Measurements from ENCODE around the gene MERTK. TPM values are rescaled to one million over a fixed set of nuclear protein-coding genes. Genes with fewer than 3 reads are reported as not detected.

Gene MERTK
- total and polyA plus RNA-seq, 8 donors, result 2.8 to 13.9 (median 5.4) TPM

GRCh38 chr2:112026509-112026908, 128.1 kb downstream of the MERTK start:
- no peaks in the 10 kb centered on the region for H3K9me3 ChIP-seq
- no peak for FAIRE-seq
- ATAC-seq, result no peak
- H3K4me3 ChIP-seq, result no peak overlapping the region
- WGBS, 2 donors, result 74 to 80% methylated on average over 8 of the region's 8 CpGs
- TF ChIP-seq CTCF (IDR thresholded peaks at IDR 0.05), result no peak
- intact Hi-C loops (cut with DNase I), result loop anchor here in 1 of 3 donors (10.0 kb wide), 1 partner anchor 62 kb away; no protein-coding TSS in a partner anchor
- no peaks in the 10 kb centered on the region for H3K27me3 ChIP-seq
- DNase-seq, result no peak
- H3K27ac ChIP-seq, result no peak overlapping the region
- no peaks in the 10 kb centered on the region for H3K4me1 ChIP-seq
- peaks cover 0 to 4% (median 0%) of the 10 kb centered on the region in 3 donors for H3K36me3 ChIP-seq

- no peak for TF ChIP-seq CTCF (IDR thresholded peaks at IDR 0.05)
- Histone ChIP-seq H3K36me3 (no peaks in the 10 kb centered on the region), H3K27me3 (no peaks in the 10 kb centered on the region), H3K4me1 (peaks cover 0 to 8% (median under 1%) of the 10 kb centered on the region in 3 donors), H3K4me3 (no peak overlapping the region), H3K9me3 (no peaks in the 10 kb centered on the region), H3K27ac (no peak overlapping the region)
- 88 to 92% methylated on average over 3 of the region's 3 CpGs for WGBS, 2 donors
- ATAC-seq, result no peak
- no peak for DNase-seq
- no peak for FAIRE-seq
- intact Hi-C loops (cut with DNase I), result loop anchor here in 1 of 3 donors (10.0 kb wide), 1 partner anchor 63 kb away; no protein-coding TSS in a partner anchor
Measured at GRCh38 chr2:112027767-112028166, 129.4 kb downstream of the MERTK start.

GRCh38 chr2:112029164-112029563, 130.8 kb downstream of the MERTK start:
- Histone ChIP-seq H3K27ac (no peak overlapping the region), H3K4me3 (no peak overlapping the region), H3K4me1 (peaks cover 0 to 11% (median 7%) of the 10 kb centered on the region in 3 donors), H3K27me3 (no peaks in the 10 kb centered on the region), H3K9me3 (no peaks in the 10 kb centered on the region), H3K36me3 (no peaks in the 10 kb centered on the region)
- DNase-seq, result no peak
- intact Hi-C loops (cut with DNase I), result loop anchor here in 1 of 3 donors (10.0 kb wide), 1 partner anchor 64 kb away; no protein-coding TSS in a partner anchor
- WGBS, 2 donors, result 62% methylated on average over 2 of the region's 2 CpGs
- no peak for TF ChIP-seq CTCF (IDR thresholded peaks at IDR 0.05)
- FAIRE-seq, result no peak
- no peak for ATAC-seq

GRCh38 chr2:112031473-112032223, 133.2 kb downstream of the MERTK start:
- Histone ChIP-seq H3K9me3 (no peaks in the 10 kb centered on the region), H3K4me1 (peaks cover 0 to 11% (median 7%) of the 10 kb centered on the region in 3 donors), H3K4me3 (no peak overlapping the region), H3K27me3 (no peaks in the 10 kb centered on the region), H3K27ac (no peak overlapping the region), H3K36me3 (no peaks in the 10 kb centered on the region)
- ATAC-seq, result peak in 3 of 4 donors; percentile 25 to 50 (median 30)
- FAIRE-seq, result no peak
- intact Hi-C loops (cut with DNase I), result no loop called here
- no peak for TF ChIP-seq CTCF (IDR thresholded peaks at IDR 0.05)
- 44 to 50% methylated on average over 12 of the region's 12 CpGs for WGBS, 2 donors
- DNase-seq, result no peak

GRCh38 chr2:112032224-112032586, 133.8 kb downstream of the MERTK start:
- H3K4me1 ChIP-seq, result peaks cover 0 to 11% (median 7%) of the 10 kb centered on the region in 3 donors
- peak in 3 of 4 donors; percentile 15 to 54 (median 25) for ATAC-seq
- no peaks in the 10 kb centered on the region for H3K36me3 ChIP-seq
- no peaks in the 10 kb centered on the region for H3K9me3 ChIP-seq
- intact Hi-C loops (cut with DNase I), result no loop called here
- no peak overlapping the region for H3K27ac ChIP-seq
- no peak for FAIRE-seq
- no peak for TF ChIP-seq CTCF (IDR thresholded peaks at IDR 0.05)
- no peak overlapping the region for H3K4me3 ChIP-seq
- DNase-seq, result no peak
- WGBS, 2 donors, result 68 to 71% methylated on average over 4 of the region's 4 CpGs
- H3K27me3 ChIP-seq, result no peaks in the 10 kb centered on the region

Measured in pancreas (tissue), 10 donors.